AG08395 (cell line): ENCODE data around the gene CADM1.

Experiments used
- DNase-seq: peaks from one replicate; pipeline ENCODE4 v3.0.0; 2012; ENCODE audit warnings: mixed read lengths, low spot score

Gene CADM1

DNA sequence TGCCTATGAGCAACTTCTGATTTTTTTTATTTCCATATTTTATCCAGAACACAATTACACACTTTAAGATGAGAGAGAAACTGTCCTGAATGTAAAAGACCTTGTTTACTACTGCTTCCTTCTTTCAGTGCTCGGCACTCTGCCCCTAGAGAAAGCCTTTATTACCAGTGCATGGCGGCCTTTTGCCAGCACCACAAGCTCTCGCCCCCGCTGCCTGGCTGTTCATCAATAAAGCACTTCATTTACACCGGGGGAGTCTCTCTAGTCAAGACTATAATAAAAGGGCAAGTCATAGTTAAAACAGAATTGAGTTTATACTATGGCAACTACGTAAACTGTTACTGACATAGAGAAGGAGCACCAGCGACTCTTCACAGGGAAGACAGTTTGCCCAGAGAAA lies 259.5 kb downstream of the CADM1 start:
- DNase-seq, result no peak

DNA sequence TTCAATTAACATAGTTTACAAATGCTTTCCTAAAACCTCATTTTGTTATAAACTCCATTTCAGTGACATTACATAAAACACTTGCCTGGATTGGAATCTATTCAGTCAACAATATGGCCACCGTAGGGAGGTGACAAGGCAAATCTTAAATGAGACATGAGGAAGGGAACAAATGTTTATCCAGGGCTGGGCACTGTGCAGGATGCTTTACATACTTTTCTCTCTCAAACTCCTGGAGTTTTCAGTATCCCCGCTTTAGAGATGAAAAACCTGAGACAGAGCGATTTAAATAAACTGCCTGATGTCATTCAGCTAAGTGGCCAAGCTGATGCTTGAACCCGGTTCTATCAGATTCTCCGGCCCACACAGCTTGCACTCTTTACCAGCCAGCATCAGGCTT lies 259.9 kb downstream of the CADM1 start:
- no peak for DNase-seq

DNA sequence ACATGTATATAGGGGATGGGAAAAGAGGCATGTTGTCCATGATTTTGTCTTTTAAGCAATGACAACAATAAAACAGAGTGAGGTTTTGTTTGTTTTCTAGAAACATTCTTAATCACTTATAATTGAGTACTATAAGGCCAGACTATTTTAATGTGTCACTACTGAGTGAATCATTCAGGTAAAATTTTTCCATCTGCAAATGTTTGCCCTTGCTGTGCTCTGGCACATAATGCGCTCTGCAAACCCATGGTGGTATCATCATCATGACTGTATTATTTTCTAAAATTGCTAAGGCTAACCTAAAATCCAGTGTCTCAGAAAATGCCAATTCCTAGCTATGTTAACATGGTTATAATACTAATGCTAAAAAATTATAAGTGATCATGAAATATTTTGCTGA lies 261.2 kb downstream of the CADM1 start:
- DNase-seq, result no peak

DNA sequence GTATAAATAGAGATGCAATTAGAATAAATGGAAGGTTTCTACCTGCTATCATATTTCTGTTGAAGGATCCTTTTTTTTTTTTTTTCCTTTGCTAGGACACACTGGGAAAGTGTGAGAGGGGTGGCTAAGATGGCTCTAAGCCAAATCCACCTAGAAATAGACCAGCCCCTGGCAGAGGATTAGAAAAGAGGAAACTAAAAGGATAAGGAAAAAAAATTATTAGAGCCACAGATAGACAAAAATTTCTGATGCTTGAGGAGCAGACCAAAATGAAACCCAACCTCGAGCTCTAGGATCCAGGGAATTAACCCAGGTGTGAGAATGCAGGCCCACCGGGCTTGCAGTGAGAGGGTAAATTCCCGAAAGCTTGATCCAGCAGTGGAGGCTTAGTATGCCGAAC lies 262.3 kb downstream of the CADM1 start:
- no peak for DNase-seq

DNA sequence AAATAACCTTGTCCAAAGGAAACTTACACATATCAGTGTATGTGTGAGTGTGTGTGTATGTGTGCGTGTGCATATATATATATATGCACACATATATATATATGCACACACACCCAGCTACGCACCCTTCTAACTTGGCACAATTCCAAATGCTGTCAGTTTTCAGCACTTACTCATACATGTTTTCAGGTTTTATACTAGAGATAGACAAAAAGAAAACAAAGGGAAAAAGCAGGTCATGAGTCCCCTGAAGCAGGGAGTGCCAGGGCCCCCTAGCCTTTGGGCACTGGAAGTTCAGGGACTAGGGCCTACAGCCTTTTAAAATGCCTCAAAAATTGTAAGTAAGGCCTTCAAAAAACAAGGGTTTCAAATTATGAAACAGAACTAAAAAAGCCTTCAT lies 265.4 kb downstream of the CADM1 start:
- no peak for DNase-seq

DNA sequence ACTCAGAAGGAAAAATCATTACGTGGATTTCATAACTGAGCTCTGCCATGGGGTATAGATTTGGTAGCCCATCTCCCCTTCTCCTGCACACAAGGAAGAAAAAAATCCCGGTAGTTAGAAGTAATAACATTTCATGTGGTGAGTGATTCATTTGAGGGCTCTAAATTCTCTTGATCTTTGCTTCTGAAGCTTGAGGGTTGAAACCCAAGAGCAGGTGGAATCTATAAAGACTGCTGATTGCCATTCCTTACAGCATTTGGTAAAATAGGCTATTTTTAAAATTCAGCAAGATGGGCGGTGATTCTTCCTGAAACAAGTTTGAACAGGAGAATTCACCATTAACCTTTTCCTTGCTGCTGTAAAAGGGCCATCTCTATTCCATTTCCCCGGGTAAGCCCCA lies 266.1 kb downstream of the CADM1 start:
- DNase-seq, result no peak

DNA sequence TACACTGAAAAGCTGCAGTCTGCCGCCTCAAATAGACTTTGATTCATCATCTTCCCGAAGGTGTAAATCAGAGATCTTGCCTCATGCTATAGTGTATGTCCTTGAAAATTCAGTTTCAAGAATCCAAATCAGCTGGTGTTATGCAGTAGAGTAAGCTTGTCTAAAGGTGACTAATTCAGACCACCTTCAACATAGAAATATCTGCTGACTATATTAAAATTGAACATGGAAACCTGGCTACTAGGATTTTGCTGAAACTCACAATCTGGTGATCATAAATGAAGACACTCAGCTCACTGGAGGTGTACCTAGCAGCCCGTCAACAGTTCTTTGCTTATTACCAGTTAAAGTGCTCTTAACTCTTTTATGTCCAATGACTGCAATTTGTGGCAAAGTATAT lies 266.6 kb downstream of the CADM1 start:
- DNase-seq, result no peak

DNA sequence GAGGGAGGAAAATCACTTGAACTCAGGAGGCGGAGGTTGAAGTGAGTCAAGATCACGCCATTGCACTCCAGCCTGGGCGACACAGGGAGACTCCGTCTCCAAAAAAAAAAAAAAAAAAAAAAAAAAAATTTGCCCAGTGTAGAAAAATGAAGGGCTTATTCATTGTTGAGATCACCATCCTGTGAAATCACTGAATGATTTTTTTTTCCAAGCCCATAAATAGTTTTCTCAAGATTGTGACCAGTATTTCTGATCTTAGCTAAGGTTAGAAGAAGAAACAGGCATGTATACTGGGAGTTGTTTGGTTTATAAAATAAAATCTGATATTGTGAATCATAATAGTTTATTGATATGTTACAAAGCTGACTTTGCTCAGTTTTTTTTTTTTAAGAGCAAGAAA lies 269.4 kb downstream of the CADM1 start:
- DNase-seq, result no peak

DNA sequence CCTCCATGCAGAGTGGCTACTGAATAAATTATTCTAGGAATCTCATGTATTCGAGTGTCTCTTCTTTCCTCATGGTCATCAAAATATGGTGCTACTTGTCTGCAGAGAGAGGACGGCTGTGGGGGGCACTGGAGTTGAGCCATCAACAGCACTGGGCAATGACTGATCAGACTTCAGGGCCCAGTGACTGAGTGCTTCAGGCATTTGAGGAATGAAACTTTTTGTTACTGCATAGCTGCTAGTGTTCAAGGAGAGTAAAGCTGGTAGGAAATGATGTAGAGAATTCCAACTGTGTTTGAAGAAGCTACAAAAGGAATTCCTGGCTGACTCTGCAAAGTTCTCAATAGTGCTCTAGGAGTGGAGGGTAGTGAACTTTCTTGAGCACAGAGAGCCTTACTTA lies 277.7 kb downstream of the CADM1 start:
- peak; percentile 80 for DNase-seq

DNA sequence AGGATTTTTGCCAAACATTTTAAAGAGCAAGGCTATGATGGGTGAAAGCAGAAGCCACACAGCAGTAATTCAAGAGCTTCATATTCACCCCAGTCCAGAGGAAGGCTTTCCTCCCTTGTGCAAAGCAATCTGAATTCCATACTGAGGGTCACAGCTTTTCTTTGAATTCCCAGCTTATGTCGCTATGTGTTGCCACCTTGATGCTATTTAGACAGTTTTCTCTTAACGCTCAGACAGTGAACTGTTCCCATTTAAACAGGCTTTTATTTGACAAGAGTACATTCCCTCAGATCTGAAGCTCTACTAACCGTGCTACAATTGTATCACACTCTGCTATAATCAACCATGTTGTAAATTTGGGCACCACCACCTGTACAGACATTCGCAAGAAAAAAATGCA lies 279.7 kb downstream of the CADM1 start:
- no peak for DNase-seq

DNA sequence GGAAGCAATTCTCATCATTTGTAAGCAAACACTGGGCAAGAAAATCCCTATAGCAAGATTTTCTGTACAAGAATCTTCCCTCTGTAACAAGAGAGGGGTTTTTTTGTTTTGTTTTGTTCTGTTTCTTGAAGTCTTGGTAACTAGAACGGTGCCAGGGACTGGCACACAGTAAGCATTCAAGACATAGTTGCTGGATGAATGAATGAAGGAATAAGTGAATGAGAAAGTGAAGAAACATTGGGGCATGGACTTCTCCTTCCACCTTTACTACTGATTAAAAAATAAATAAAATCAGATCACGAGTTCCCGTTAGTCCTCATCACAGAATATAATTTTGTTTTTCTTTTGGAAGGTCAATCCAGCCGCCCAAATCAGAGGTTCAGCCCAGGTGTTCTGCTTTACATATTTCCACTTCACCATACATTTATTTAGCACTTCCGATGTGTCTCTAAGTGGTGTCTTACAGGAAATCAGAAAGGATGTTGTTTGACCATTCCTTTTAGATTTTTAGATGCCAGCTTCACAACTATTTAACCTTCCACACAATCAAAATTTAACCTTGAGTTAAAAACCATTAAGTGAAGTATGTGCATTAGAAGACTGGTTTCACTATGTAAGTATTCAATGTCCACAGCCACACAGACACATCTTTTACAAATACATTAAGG lies 281.2 kb downstream of the CADM1 start:
- no peak for DNase-seq

DNA sequence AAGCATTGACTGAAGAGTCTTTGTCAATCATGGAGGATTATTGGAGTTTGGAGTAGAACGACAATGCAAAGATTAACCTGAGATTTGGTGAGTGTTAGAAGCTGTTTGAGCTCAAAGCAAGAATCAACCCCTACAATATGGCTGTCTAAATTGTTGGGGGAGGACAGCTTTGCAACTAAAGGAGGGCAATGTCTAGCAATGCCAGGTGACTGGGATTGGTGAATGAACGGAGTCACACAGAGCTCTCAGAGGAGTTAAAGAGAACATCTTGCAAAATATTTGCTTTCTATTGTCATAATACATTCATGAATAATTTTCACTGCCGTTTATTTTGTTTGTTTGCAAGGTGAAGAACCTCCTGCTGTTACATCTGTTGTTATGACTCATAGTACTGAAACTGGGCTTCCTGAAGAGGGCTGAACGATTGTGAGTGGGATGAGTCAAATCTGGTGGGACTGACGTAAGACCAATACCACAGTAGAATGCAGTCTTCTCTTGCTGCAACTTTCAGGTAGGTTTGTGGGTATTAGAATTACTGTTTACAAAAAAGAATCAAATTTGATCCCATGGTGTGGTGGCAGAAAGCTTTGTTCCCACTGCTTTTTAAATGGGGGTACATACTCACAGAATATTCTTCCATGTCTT lies 281.9 kb downstream of the CADM1 start:
- peak; percentile 88 for DNase-seq

DNA sequence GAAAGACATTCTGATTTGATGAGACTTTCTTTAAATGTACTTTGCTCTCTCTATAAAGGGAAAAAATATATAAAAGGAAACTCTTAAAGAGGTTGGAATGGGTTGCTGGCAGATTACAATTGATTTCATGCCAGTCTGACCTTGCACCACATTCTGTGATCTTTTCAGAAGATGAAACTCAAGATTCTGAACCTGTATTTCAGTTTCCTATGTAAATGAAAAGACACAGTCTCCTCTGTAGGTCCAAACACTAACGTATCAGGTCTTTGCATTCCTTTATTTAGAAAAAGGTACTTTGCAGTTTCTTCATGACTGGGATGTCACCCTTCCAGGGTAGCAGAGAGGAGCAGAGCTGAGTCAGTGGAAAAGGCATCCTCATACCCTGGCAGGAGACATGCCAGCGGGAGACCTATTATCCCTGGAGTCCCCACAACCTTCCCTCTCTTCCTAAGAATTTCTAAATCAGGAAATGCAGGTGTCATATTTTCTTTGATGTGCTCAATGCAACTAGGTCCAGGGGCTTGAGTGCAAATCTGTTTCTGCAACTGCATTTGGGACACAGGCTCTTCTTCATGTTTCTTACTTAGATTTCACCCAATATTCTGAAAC lies 282.6 kb downstream of the CADM1 start:
- no peak for DNase-seq

DNA sequence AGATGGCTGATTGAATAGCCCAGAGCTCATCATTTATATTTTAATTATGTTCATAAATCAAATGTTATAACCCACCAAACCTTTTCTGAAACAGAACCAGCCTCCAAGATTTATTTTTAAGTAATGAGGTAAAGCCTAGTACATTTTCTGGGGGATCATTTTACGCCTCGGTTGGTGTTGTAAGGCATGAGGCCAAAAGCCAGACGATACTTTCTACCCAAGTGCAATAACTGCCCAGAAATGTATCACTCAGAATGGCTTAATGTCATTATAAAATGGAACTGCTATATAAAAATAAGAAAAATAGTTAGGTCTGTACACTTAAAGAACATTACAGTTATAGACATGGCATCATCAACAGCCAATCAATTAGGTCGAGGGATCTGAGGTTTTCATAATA lies 283.3 kb downstream of the CADM1 start:
- no peak for DNase-seq

DNA sequence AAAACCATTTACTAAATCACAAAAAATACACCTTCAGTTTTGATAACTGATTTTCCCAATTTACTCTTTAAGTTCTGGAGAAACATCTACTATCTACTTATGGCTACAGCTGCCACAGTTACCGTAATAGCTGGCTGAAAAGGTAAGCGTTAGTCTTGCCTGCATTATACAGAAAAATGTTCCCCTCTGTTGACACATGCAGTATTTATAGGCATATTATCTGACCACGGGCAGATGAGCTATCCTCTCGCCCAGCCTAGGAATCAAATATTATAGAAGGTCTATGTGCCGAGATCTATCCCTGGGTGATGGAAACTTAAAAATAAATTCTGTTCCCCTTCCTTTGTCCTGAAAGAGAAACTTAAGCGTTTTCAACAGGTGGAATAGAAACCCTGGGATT lies 283.8 kb downstream of the CADM1 start:
- DNase-seq, result no peak

DNA sequence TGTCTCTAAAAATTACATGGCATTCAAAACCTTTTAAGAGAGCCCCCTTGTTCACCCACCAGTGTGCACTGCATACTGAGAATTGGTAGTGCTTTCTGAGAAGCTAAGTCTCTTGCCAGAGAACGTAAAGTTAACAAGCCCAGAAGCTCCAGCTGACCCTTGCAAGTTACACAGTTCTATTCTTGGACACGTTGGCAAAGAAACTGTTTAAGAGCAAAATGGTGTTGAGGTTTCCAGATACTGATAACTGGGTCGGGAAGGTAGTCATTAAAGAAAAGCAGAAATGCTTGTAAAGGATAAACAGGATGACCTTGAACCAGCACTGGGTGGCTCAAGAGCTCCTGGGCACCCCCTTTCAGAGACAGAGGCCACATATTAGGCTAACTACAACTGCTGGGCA lies 284.8 kb downstream of the CADM1 start:
- no peak for DNase-seq

DNA sequence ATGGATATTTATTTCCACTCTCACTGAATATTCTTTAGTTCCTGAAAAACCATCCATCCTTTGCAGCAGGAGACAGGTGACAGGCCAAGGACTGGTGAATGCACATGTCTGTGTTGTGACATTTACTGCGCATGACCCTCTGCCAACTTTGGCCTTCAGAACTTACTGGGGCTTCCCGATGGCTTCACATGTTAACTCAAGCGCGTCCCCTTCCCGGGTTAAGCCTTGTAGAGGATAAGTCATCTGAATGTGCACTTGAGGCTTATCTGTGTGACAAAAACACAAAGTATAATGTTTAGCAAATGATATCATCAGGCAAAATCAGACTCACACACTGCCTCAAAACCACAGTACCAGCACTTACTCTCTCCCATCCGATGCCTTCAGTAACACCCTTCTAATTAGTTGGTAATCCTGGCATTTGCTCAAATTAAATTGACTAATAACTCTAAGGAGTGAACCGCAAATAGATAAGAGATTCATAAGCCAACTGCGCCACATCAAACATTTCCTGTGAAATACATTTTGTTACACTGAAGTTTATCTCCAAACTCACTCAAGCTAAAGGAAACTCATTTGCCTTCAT lies 286.4 kb downstream of the CADM1 start:
- no peak for DNase-seq

DNA sequence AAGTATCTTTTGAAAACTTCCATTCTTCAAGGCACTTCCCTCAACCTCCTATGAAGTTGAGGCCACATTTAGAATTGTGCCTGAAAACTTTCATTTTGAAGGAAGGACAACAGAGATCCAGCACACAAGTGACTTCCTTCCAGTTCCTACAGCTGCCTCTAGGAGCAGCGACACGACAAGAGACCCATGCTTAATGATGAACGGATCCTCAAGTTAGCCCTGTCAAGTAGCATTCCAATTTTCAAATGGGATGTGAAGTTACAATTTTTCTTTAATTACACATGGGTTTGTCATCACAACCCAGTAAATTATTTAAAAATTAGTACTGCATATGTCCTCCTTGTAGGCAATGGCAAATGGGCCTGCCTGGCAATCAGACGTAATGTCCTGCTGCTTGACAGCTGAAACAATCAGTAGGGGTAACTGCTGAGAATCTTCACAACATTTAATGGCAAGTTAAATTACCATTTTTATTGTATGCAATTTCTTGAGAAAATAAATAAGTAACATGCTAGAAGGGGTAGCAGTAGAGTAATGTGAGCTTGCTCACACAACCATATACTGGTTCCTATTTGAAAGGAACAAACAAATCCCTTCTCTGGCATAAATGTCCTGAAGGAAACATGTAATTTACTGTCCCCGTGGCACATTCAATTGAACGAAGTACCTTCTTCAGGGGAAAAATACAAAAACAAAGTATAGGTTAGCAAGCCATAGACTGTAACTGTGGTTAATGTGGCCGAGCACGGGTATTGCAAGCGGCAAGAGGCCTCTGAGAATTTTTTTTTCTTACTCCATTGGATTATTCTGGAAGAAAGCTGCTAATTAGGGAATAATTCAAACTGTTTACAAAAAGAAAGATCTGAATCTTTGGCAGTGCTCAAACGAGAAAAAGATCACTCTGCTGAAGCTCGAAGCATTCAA lies 288.3 kb downstream of the CADM1 start:
- no peak for DNase-seq

DNA sequence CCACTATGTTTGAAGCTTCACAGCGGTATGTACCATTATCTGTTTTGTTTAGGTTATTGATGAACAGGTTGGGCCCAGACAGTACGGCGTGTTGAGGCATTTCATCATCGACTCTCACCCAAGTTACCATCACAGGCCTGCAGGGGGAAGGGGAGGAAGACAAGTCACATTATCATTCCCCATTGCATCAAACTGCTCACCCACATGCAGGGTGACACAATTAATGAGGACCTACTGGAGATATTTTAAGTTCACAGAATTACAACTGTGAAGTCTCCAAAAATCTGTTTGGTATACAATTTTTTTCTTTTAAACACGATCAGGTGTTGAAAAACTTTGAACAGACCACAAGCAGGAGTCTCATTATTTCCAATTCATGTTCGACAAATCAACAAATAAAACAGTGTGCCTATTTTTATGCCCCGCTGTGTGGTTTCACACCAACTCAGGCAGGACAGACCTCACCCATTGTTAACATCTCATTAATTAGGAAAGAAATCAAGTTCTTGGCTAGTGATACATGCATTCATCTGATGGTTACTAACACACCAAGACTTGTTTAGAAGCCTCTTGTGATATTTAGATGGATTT lies 289.5 kb downstream of the CADM1 start:
- DNase-seq, result no peak

DNA sequence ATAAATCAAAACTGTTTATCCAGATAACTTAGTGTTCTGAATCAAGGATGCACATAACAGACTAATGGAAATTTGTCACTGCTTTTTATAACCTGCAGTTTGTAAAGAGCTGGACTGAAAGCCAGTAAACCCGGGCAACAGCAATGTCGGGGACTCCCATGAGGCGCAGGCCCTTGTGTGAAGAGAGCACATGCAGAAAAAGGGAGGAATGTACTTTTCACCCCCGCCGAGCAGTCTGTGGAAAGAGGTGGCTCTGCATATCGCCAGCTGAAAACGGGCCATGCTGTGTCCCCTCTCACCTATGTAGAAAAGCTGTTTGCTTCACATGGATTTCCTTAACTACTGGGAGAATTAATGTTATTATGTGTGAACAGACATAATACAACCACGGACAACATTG lies 291.2 kb downstream of the CADM1 start:
- DNase-seq, result no peak

DNA sequence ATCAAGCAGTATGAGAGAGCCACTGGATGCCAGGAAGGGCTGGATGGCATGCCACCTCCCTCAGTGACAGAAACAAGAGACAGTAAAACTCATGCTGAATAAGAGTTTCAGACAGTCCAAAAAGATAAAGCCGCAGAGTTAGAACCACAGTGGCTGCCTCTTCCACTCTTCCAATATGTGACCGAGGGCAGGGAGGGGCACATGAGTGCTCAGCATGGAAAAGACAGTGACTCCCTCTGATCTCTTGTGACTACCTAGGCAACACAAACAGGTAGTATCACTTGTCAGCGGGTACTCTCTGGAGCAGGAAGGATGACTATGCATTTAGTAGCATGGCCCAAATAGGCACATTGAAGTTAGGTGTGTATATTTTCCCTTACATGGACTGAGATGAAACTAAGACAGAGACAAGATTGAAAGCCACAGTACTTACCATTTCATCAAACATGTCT lies 295.4 kb downstream of the CADM1 start:
- DNase-seq, result no peak

DNA sequence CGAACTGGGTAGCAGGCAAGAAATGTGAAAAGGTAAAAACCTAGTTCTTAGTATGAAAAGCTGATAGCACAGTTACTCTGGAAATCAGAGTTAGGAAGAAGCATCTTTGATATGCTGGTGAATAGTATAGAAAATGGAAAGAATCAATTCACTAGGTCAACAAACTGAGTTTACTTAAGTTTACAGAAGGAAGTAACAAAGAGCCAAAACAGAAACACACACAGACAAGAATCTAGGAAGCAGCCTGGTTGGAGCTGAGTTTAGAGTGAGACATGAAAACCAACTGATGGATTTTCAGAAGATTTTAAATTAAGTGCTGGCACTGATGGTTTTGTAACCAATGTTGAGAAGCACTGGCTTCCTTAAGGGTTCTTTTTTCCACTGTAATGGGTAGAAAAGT lies 296.3 kb downstream of the CADM1 start:
- DNase-seq, result no peak
